AG08395 (cell line): ENCODE data around the gene SLC43A1.

ENCODE experiments used
- DNase-seq: peaks from one replicate; pipeline ENCODE4 v3.0.0; 2012; ENCODE audit warnings: mixed read lengths, low spot score

SLC43A1 gene

DNA sequence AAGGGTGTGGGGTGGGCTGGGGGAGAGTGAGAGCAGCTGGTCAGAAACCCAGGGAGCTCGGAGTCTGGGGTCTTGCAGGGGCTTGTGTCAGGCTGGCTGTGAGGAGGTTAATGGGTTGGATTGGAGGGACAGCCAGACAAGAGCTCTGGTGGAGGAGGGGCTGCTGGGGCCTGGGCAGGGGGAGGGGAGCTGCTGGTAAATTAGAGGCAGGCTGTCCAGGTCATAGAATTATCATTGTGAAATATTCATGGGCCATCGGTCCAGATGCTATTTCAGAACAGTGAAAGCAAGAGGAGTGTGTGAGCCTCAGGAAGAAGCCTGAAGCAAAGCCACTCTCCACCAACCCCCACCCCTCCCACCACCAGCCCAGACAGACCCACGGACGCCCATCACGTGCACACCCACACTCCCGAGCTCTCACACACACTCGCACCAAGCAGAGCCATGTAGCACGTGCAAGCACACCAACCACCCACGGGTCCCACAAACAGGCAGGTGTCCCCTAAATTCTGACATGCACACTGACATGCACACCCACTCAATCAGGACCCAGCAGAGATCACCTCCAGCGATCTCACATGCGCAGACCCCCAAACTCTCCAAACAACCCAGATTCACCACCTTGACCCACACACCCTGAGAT is 36.4 kb downstream of the SLC43A1 start:
- no peak for DNase-seq

GRCh38 chr11:57477507-57478189 is 37.9 kb downstream of the SLC43A1 start:
- no peak for DNase-seq

DNA sequence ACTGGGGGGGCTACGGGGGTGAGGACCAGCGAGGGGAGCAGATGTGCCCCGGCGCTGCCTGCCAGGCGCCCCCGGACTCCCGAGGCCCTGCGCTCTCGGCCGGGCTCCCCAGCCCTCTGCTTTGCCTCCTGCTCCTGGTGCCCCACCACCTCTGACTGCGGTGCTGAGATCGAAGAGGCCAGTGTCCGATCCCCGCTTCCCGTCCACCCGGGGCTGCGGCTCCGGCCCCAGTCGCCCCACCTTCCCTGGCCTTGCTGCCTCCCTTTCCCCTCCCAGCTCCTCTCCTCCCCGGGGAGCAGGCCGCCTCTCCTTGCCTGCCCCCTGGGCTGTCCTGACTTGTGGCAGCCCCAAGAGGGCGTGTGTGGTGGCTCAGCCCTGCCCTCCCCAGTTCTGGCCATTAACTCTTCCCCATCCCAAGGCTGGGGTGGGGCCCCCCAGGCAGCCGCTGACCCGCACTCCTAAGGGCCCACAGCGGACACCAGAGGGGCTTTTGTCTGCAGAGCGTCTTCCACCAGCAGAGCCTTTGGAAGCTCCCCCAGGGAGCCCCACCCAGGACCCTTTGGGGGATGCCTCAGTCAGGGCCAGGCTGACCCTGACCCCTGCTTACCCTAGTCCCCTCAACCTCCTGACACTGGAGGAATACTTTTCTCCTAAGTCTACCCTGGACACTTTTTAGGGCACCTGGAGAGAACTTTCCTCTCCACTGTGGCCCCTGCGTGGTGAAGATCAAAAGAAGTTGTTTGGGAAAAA is 38.6 kb downstream of the SLC43A1 start:
- peak; percentile 18 for DNase-seq

- DNase-seq, result no peak
These were observed 39.3 kb downstream of the SLC43A1 start for GRCh38 chr11:57476047-57476756.

DNA sequence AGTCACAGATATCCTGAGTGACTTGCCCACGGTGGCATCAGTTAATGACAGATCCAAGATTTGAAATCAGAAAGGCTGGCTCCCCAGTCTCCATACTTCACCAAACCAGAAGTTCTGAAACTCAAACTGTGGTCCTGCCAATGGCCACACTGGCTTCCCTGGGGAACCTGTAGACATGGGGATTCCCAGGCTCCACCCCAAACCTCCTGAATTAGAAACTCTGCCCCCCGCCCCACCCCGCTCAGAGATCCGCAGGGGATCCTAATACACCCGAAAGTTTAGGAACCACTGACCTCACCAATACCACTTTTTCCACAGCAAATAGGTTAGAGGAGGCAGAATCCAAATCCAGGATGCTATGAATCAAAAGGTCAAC is 39.8 kb downstream of the SLC43A1 start:
- DNase-seq, result no peak

DNA sequence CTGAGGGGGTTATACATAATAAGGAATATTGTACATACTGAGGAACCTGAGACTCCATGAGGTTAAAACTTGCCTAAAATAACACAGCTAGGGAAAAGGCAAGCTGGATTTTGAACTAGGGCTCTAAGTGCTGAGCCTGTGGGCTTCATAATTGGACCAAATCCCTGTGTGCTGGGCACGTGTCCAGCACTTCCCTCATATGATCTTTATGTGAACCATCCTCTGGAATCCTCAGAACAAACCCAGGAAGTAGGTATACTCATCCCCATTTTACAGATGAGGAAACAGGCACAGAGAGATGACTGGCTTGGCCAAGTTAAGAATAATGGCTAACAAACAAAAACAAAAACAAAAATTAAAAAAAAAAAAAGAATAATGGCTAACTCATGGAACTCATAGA is 40.3 kb downstream of the SLC43A1 start:
- DNase-seq, result no peak

DNA sequence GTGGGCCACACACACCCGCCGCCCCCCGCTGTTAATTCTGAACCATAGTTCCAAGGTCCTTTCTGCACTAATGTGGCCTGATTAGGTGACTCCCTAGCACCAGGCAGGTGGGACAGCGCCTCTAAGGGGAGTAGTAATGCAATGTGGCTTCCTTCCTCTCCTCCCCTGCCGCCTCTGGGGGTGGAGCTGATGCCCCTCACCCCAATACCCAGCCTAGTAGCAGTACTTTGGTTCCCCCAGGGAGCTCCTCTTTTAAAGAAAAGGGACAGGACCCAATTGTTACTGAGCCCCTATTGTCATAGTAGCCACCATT is 40.7 kb downstream of the SLC43A1 start:
- DNase-seq, result no peak

GRCh38 chr11:57474017-57474802 is 41.3 kb downstream of the SLC43A1 start:
- DNase-seq, result peak; percentile 36

DNA sequence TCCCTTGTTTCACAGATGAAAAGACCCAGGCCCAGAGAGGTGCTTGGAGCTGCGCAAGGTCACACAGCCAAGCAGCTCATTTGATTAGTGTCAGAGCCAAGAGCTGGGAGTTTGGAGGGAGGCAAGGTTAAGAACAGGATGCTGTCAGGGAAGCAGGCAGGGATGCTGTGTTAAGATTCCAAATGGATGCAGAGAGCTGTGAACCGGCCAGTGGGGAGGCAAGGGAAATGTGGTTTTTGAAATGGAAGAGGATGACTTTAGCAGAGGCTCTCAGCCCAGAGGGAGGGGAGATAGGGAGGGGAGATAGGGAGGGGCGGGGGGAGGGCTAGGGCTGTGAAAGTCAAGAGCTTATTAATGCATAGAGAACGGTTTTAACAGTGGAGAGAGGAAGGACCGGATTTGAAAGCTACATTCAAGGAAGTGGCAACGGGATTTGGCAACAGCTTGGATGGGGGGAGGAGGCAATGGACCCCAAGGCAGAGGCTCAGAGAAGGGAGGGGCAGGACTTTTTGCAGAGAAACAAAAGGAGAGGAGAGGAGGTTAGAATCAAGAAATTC is 42.1 kb downstream of the SLC43A1 start:
- DNase-seq, result no peak

DNA sequence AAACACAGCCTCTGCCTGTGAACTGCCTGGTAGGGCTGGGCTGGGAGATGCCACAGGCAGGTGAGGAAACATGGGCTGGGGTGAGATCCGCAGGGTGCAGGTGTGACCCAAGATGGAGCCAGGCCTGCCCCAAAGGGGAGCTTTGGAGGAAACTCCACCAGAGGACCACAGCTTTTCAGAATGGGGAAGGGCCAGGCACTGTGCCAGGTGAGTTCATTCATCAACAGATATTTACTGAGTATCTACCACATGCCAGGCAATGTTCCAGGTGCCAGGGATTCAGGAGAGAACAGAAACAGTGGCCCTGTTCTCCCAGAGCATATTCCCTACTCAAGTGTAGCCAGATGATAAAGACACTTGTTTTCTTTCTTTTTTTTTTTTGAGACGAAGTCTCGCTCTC is 44.0 kb downstream of the SLC43A1 start:
- no peak for DNase-seq

DNA sequence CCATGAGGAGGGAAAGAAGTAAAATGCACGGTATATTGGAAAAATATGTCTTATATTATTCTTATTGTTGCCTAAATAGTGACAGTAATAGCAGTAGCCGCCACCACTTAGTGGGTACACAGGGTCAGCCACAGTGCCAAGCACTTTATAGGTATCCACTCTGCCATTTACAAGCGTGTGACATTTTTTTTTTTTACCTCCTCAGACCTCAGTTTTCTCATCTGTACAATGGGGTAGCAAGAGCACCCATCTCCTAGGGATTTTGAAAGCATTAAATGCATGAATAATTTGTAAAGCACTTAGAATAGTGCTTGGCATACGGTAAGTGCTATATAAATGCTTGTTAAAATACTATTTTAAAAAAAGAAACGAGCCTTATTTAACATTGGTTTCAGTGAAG is 46.2 kb downstream of the SLC43A1 start:
- no peak for DNase-seq

GRCh38 chr11:57468276-57468675 is 47.2 kb downstream of the SLC43A1 start:
- DNase-seq, result no peak

DNA sequence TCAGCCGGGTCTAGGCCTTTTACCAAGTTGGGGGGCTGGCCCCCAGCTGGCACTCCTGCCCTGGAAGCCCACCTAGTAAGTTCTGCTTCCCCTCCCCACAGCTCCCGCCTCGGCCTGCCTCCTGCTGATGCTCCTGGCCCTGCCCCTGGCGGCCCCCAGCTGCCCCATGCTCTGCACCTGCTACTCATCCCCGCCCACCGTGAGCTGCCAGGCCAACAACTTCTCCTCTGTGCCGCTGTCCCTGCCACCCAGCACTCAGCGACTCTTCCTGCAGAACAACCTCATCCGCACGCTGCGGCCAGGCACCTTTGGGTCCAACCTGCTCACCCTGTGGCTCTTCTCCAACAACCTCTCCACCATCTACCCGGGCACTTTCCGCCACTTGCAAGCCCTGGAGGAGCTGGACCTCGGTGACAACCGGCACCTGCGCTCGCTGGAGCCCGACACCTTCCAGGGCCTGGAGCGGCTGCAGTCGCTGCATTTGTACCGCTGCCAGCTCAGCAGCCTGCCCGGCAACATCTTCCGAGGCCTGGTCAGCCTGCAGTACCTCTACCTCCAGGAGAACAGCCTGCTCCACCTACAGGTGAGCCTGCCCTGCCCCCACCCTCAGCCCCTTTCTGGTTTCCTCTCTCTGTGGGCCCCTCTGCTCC is 47.9 kb downstream of the SLC43A1 start:
- DNase-seq, result no peak

GRCh38 chr11:57466680-57467079 is 48.8 kb downstream of the SLC43A1 start:
- no peak for DNase-seq

- no peak for DNase-seq
These were observed 50.8 kb downstream of the SLC43A1 start for GRCh38 chr11:57464539-57465181.

DNA sequence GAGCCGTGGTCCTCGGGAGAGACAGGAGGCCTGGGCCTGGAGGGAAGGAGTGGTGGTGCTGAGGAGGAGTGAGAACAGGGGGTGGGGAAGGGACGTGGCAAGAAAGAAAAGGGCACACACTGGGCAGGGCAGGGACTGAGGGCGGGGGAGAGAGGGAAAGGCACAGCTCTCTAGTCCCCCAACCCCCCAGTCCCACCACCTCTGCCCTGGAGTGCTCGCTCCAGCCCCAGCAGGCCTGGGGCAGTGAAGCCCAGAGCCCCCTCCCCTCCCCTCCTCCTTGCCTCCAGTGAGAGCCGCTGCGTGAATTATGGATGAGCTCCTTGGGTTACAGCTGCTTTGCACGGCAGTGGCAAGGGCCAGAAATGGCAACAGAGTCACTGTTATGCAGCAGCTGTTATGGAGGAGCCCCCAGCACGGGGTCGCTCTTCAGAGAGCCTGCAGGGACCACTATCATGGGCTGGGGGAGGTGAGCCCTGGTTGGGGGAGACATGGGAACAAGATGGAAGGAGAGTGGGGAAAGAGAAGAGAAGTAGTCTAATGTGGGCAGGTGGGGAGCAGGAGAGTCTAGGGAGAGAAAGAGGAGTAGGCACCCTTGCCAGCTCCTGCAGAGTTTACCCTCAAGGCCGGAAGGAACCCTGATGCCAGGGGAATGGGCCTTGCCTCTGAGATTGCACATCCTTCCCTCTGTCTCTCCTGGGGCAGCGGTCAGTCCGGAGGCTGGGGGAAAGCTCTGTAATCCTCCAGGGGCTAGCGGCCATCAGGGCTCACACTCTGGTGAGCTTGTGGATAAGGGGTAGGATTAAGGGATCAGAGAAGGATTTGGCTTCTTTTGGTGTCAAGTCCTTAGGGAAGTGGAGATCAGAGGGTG is 51.6 kb downstream of the SLC43A1 start:
- no peak for DNase-seq

GRCh38 chr11:57462597-57462996 is 52.9 kb downstream of the SLC43A1 start:
- no peak for DNase-seq

GRCh38 chr11:57461841-57462489 is 53.5 kb downstream of the SLC43A1 start:
- no peak for DNase-seq
